ENCODE measurements around the gene OTOS.

DNA sequence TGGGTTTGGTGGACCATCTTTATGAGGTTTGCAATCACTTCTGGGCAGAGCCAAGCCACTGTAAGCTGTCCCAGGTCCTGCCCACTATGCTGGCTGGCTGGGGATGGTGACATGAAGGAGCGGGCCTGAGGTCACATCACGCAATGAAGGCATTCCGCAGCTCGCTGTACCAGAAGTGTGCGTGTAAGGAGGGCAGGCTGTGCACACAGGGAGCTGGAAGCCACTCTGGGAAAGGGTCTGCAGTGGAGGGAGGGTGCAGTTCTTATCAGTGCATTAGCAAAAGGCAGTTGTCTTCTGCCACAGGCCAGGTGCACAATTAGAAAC, 16.7 kb upstream of the OTOS start:
- no peak for TF ChIP-seq EP300 (IDR thresholded peaks at IDR 0.05)
- no peak for TF ChIP-seq CTCF (IDR thresholded peaks at IDR 0.05)
- TF ChIP-seq POLR2A (IDR thresholded peaks at IDR 0.05) = no peak
- TF ChIP-seq POLR2AphosphoS5 (IDR thresholded peaks at IDR 0.05) = no peak
